Measurements from ENCODE around the gene IQUB.

Gene IQUB

DNA sequence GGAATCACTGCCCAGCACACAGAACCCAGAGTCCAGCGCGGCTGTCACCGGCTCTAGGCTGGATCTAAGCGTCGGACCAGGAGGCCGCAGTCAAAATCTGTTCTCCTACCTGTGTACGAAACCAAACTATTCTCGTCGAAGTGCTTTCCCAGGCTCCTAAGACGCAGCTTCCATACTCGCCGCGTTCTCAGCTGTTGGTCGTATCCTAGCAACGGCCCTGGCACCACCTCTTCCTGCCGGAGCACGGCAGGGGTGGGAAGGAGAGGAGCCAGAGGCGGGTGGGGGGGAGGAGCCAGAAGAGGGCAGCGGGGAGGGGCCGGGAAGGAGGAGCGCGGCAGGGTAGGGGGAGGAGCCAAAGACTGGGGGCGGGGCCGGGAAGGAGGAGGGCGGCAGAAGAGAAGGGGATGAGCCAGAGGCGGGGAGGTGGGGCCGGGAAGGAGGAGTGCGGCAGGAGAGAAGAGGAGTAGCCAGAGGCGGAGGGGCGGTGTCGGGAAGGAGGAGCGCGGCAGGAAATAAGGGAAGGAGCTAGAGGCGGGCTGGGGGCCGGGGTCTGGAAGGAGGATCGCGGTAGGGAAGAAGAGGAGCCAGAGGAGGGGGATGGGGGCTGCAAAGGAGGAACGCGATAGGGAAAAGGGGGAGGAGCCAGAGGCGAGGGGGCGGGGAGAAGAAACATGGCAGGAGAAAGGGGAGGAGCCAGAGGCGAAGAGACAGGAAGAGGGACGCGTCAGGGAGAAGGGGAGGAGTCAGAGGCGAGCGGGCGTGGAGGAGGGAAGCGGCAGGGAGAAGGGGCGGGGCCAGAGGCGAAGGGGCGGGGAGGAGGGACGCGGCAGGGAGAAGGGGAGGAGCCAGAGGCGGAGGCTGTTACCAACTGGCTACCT lies at the start of gene IQUB:
Gene IQUB (minus strand): TSS at position 213 of the 878 bp plus-strand sequence. CDS start 22,255 bp downstream, outside the sequence.
- peak within 1 kb of the TSS; percentile 93 for H3K27ac Mint-ChIP-seq
- peak within 1 kb of the TSS; percentile 88 to 99 for H3K4me3 Mint-ChIP-seq
- H3K4me1 Mint-ChIP-seq: peaks cover 14 to 15% of the 10 kb centered on the region in 2 donors
- H3K36me3 Mint-ChIP-seq: peaks cover 0 to 3% of the 10 kb centered on the region in 2 donors
- peak; percentile 79 to 85 for ATAC-seq (replicated peaks)
- no peaks in the 10 kb centered on the region for H3K9me3 Mint-ChIP-seq
- peak; percentile 85 for DNase-seq
- peaks cover 17 to 21% of the 10 kb centered on the region in 2 donors for H3K27me3 Mint-ChIP-seq

DNA sequence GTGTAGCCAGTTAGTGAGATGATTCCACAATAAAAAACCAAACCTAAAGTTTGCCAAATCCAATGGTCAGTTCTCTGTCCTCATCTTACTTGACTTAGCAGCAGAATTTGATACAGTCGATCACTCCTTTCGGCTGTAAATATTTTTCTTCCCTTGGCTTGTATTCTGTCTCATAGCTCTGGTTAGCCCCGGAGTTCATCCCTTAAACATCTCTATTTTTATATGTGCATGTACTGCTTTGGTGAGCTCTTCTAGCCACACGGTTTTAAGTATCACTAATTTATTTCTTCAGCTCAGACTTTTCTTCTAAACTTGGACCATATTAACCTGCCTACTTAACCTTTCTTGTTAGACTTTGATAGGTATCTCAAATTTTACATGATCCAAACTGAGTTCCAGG lies 49.4 kb upstream of the IQUB start:
- DNase-seq: no peak
- peaks cover 14 to 32% of the 10 kb centered on the region in 2 donors for H3K27me3 Mint-ChIP-seq

GRCh38 chr7:123581162-123581459 lies 46.7 kb upstream of the IQUB start:
- H3K27ac Mint-ChIP-seq: no peak overlapping the region
- H3K36me3 Mint-ChIP-seq: no peaks in the 10 kb centered on the region
- ATAC-seq (replicated peaks) (no peak), DNase-seq (no peak)
- no peaks in the 10 kb centered on the region for H3K4me1 Mint-ChIP-seq
- H3K4me3 Mint-ChIP-seq: no peak overlapping the region
- peaks cover 20 to 31% of the 10 kb centered on the region in 2 donors for H3K27me3 Mint-ChIP-seq
- H3K9me3 Mint-ChIP-seq: no peaks in the 10 kb centered on the region

More for the DNA sequence above, 49.4 kb upstream of the IQUB start:
- no peak for ATAC-seq (replicated peaks)
- H3K4me1 Mint-ChIP-seq: no peaks in the 10 kb centered on the region
- no peak overlapping the region for H3K4me3 Mint-ChIP-seq
- no peak overlapping the region for H3K27ac Mint-ChIP-seq
- no peaks in the 10 kb centered on the region for H3K9me3 Mint-ChIP-seq
- no peaks in the 10 kb centered on the region for H3K36me3 Mint-ChIP-seq

DNA sequence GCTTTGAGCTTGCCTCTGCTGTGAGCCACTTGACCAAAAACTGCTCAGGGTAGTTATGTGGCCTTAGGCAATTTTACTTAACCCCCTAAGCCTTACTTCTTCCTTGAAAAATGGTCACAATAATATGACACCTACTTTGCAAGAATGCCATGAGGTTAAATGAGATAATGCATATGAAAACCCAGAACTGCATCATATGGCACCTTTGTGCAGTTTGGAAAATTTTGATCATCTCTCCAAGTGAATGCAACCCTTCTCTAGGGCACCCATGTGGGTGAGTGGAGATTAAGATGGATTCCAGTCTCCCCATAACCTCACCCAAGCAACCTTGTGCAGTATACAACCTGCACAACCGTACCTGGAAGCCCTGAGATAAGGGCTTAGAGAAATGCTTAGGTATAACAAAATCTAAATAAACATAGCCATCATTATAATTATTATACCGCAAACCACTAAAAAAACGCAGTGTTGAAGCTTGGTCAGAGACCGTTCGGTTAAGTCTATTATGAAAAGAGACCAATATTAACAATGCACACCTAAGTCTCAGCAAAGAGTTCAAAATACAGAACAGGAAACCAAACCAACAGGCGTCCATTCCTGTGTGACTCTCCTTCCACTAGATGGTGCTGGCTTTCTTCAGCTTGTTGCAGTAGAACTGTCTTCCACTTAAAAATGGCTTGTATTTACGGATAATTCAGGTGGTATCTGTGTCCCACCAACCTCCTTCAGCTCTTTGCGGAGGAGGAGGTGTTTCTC lies 46.2 kb upstream of the IQUB start:
- Mint-ChIP-seq H3K4me3 (no peak overlapping the region), H3K36me3 (no peaks in the 10 kb centered on the region), H3K27ac (no peak overlapping the region), H3K9me3 (no peaks in the 10 kb centered on the region), H3K4me1 (no peaks in the 10 kb centered on the region), H3K27me3 (peaks cover 20 to 35% of the 10 kb centered on the region in 2 donors)
- no peak for DNase-seq
- peak in 1 of 2 donors; percentile 48 for ATAC-seq (replicated peaks)

DNA sequence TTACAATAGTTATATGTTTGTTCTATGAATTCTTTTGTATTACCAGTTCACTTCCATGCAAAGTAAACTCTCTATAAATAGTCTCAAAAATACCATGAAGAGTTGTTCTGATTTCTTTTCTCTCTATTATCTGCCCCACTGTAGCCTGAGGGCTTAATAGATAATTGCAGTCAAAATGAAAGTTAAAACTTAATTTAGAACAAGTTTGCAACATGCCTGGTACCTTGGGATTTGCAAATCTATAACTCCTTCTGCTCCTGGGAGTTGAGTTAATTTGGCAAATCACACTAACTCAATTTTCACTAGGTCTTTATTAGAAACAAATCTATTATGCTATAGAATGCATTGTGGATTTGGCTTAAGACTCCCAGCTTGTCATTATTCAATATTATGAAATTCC lies 45.0 kb upstream of the IQUB start:
- Mint-ChIP-seq H3K27ac (no peak overlapping the region), H3K27me3 (peaks cover 20 to 44% of the 10 kb centered on the region in 2 donors), H3K4me1 (no peaks in the 10 kb centered on the region), H3K9me3 (no peaks in the 10 kb centered on the region), H3K36me3 (no peaks in the 10 kb centered on the region), H3K4me3 (no peak overlapping the region)
- DNase-seq: no peak
- no peak for ATAC-seq (replicated peaks)

- no peaks in the 10 kb centered on the region for H3K9me3 Mint-ChIP-seq
- peaks cover 7 to 36% of the 10 kb centered on the region in 2 donors for H3K27me3 Mint-ChIP-seq
- no peaks in the 10 kb centered on the region for H3K36me3 Mint-ChIP-seq
- no peak overlapping the region for H3K4me3 Mint-ChIP-seq
- no peak for DNase-seq
- H3K4me1 Mint-ChIP-seq: peaks cover 8 to 12% of the 10 kb centered on the region in 2 donors
- ATAC-seq (replicated peaks): no peak
- H3K27ac Mint-ChIP-seq: no peak overlapping the region
Measured at GRCh38 chr7:123573896-123574467, 39.6 kb upstream of the IQUB start.

- H3K36me3 Mint-ChIP-seq: no peaks in the 10 kb centered on the region
- H3K27ac Mint-ChIP-seq: no peak overlapping the region
- no peak for ATAC-seq (replicated peaks)
- H3K4me3 Mint-ChIP-seq: no peak overlapping the region
- H3K27me3 Mint-ChIP-seq: peaks cover 3 to 33% of the 10 kb centered on the region in 2 donors
- DNase-seq: no peak
- H3K4me1 Mint-ChIP-seq: peaks cover 8 to 12% of the 10 kb centered on the region in 2 donors
- H3K9me3 Mint-ChIP-seq: no peaks in the 10 kb centered on the region
Measured at GRCh38 chr7:123573341-123573740, 38.9 kb upstream of the IQUB start.

GRCh38 chr7:123571684-123572083 lies 37.3 kb upstream of the IQUB start:
- Mint-ChIP-seq H3K4me1 (peaks cover 8 to 12% of the 10 kb centered on the region in 2 donors), H3K27me3 (peaks cover 0 to 37% of the 10 kb centered on the region in 2 donors), H3K4me3 (no peak overlapping the region), H3K27ac (no peak overlapping the region), H3K36me3 (no peaks in the 10 kb centered on the region), H3K9me3 (no peaks in the 10 kb centered on the region)
- DNase-seq: no peak
- no peak for ATAC-seq (replicated peaks)

- DNase-seq (no peak), ATAC-seq (replicated peaks) (no peak)
- Mint-ChIP-seq H3K9me3 (no peaks in the 10 kb centered on the region), H3K4me1 (peaks cover 8 to 12% of the 10 kb centered on the region in 2 donors), H3K27ac (no peak overlapping the region), H3K36me3 (no peaks in the 10 kb centered on the region), H3K4me3 (no peak overlapping the region), H3K27me3 (peaks cover 0 to 32% of the 10 kb centered on the region in 2 donors)
Measured at GRCh38 chr7:123571187-123571586, 36.8 kb upstream of the IQUB start.

DNA sequence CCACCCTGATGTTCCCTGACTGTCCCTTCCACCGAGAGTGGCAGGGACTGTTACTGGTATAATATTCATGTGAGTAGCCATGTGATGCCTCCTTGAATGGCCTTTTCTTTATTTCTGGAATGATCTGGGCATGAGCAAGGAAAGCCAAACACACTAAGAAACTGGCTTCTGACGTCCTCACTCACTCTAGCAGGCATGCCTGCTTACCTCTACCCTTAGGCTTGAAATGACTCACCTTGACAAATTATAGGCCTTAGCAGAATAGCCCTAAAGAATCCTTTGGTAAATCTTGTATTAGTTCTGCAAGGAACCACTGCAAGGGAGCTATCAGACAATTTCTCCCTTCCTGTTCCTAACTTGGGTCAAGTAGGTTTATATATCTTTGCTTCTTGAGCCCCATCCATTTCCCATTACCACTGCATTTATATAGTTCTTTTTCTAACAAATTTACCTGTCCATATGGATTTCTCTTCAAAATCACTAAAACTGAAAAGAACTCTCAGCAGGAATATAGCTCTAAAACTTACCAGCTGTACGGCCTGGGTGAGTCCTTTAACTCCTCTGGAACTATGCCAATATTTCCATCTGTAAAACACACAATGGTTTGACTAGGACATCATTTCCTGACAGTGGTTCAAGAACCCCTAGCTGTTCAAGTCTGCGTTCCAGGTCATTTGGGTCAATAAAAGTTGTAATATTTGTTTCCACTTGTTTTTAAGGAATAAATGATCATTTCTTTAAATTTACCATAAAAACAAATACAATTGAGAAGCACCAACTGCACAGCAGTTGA lies 36.2 kb upstream of the IQUB start:
- Mint-ChIP-seq H3K27me3 (peaks cover 0 to 27% of the 10 kb centered on the region in 2 donors), H3K4me3 (no peak overlapping the region), H3K36me3 (no peaks in the 10 kb centered on the region), H3K9me3 (no peaks in the 10 kb centered on the region), H3K4me1 (peaks cover 8 to 12% of the 10 kb centered on the region in 2 donors), H3K27ac (no peak overlapping the region)
- DNase-seq: no peak
- ATAC-seq (replicated peaks): no peak

GRCh38 chr7:123569352-123570010 lies 35.1 kb upstream of the IQUB start:
- Mint-ChIP-seq H3K4me3 (no peak overlapping the region), H3K27me3 (peaks cover 8 to 19% of the 10 kb centered on the region in 2 donors), H3K27ac (no peak overlapping the region), H3K9me3 (no peaks in the 10 kb centered on the region), H3K4me1 (peaks cover 8 to 12% of the 10 kb centered on the region in 2 donors), H3K36me3 (no peaks in the 10 kb centered on the region)
- DNase-seq: no peak
- peak in 1 of 2 donors; percentile 29 for ATAC-seq (replicated peaks)

GRCh38 chr7:123562121-123562520 lies 27.7 kb upstream of the IQUB start:
- Mint-ChIP-seq H3K27me3 (peaks cover 25 to 26% of the 10 kb centered on the region in 2 donors), H3K36me3 (no peaks in the 10 kb centered on the region), H3K4me1 (peaks cover 4 to 7% of the 10 kb centered on the region in 2 donors), H3K9me3 (no peaks in the 10 kb centered on the region), H3K4me3 (no peak overlapping the region), H3K27ac (no peak overlapping the region)
- ATAC-seq (replicated peaks) (no peak), DNase-seq (no peak)

DNA sequence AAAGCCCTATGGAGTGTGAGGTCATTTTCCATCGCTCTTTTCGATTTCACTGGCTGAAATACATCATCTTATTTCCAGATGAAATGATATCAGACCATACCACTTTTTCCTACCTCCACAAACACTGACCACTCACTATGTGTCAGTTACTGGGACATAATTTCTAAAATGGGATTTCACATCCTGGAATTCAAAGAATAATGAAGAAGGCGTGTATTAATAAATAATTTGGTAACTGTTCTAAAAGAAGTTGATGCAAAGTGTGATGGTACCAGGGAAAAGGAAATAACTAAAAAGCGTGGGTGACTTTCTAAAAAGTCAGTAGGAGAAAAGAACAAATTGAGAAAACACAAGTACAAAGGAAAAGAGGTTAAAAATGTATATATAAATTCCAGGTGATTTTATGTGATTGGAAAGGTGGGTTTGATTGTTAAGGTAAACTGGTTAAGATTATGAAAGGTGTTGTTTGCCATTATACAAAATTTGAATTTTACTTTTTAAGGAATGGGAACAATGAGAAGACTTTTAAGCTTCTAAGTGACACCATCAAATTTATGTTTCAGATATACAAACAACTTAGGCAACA lies 24.0 kb upstream of the IQUB start:
- H3K9me3 Mint-ChIP-seq: no peaks in the 10 kb centered on the region
- no peak for ATAC-seq (replicated peaks)
- peaks cover 6 to 11% of the 10 kb centered on the region in 2 donors for H3K4me1 Mint-ChIP-seq
- no peak overlapping the region for H3K27ac Mint-ChIP-seq
- peaks cover 11 to 19% of the 10 kb centered on the region in 2 donors for H3K27me3 Mint-ChIP-seq
- no peak for DNase-seq
- H3K36me3 Mint-ChIP-seq: peaks cover 0 to 4% of the 10 kb centered on the region in 2 donors
- H3K4me3 Mint-ChIP-seq: no peak overlapping the region

Measured in stimulated activated naive B cell treated with anti-CD40 and anti-IgM and Interleukin-4, amounts not matched to agents 10 μg/mL and 1 μg/mL and 100 μg/mL, for 72 hours (primary cell).